ENCODE results near the gene ZNF511. TPM values are rescaled to one million over a fixed set of nuclear protein-coding genes. Genes with fewer than 3 reads are reported as not detected.

ZNF511 gene
- total RNA-seq, 2 experiments from 2014 or later, result 68.8 to 95.0 TPM

- no TSS peak for BruUV-seq (replicated peaks)
- Histone ChIP-seq H2AFZ (ENCODE audit: low read length) (peak overlapping the region; percentile 34; the same call in 1 of the 2 replicates), H3K27ac (ENCODE audit: low read depth, low read length, poor library complexity, severe bottlenecking) (peak overlapping the region; percentile 45), H3K4me2 (ENCODE audit: low read length) (peak overlapping the region; percentile 86), H3K79me2 (ENCODE audit: insufficient read depth, low read depth, low read length) (no peaks in the 10 kb centered on the region), H3K4me3 (ENCODE audit: low read depth, low read length, poor library complexity, severe bottlenecking) (peak overlapping the region; percentile 66), H3K36me3 (ENCODE audit: insufficient read depth, low read length) (no peaks in the 10 kb centered on the region), H3K9me3 (ENCODE audit: low read length) (no peaks in the 10 kb centered on the region), H3K9me2 (ENCODE audit: insufficient read depth, low read length) (no peaks in the 10 kb centered on the region), H4K20me1 (ENCODE audit: insufficient read depth, low read length) (no peaks in the 10 kb centered on the region), H3K4me1 (ENCODE audit: insufficient read depth, low read length, poor library complexity, severe bottlenecking) (peaks cover 47% of the 10 kb centered on the region)
- no peak for TF ChIP-seq CTCF (conservative IDR thresholded peaks at IDR 0.05; ENCODE audit: low read length)
- no peak for TF ChIP-seq EZH2phosphoT487 (IDR thresholded peaks at IDR 0.05; ENCODE audit: borderline replicate concordance, low read depth, low read length)
- intact Hi-C loops (cut with micrococcal nuclease; ENCODE audit: unreplicated experiment), result loop anchor here (5.0 kb wide), 1 partner anchor 134 kb away; no protein-coding TSS in a partner anchor
- ChIA-PET POLR2A (no interaction called here), CTCF (ENCODE audit: unreplicated experiment) (interaction anchor here (1.0 kb wide), 1 partner anchor 9 kb away, joined by 3 read pairs; no protein-coding TSS in a partner anchor)
- no peak for DNase-seq (ENCODE audit: low spot score)
Measured at GRCh38 chr10:133276100-133276434, 32.6 kb upstream of the ZNF511 start.

- ChIA-PET POLR2A (no interaction called here), CTCF (ENCODE audit: unreplicated experiment) (interaction anchor here (1.0 kb wide), 1 partner anchor 8 kb away, joined by 3 read pairs; no protein-coding TSS in a partner anchor)
- no peaks in the 10 kb centered on the region for H3K9me3 ChIP-seq (ENCODE audit: low read length)
- peak within 1 kb of the TSS; percentile 66 for H3K4me3 ChIP-seq (ENCODE audit: low read depth, low read length, poor library complexity, severe bottlenecking)
- no peaks in the 10 kb centered on the region for H3K36me3 ChIP-seq (ENCODE audit: insufficient read depth, low read length)
- no peaks in the 10 kb centered on the region for H3K79me2 ChIP-seq (ENCODE audit: insufficient read depth, low read depth, low read length)
- TF ChIP-seq EZH2phosphoT487 (IDR thresholded peaks at IDR 0.05; ENCODE audit: borderline replicate concordance, low read depth, low read length) (no peak), CTCF (conservative IDR thresholded peaks at IDR 0.05; ENCODE audit: low read length) (0 out of 2 replicates have a peak, but pooled peaks have one; percentile 11)
- H3K27ac ChIP-seq (ENCODE audit: low read depth, low read length, poor library complexity, severe bottlenecking), result peak within 1 kb of the TSS; percentile 45
- peak within 1 kb of the TSS; percentile 34; the same call in 1 of the 2 replicates for H2AFZ ChIP-seq (ENCODE audit: low read length)
- H4K20me1 ChIP-seq (ENCODE audit: insufficient read depth, low read length), result no peaks in the 10 kb centered on the region
- peak within 1 kb of the TSS; percentile 86 for H3K4me2 ChIP-seq (ENCODE audit: low read length)
- intact Hi-C loops (cut with micrococcal nuclease; ENCODE audit: unreplicated experiment), result loop anchor here (5.0 kb wide), 1 partner anchor 134 kb away; no protein-coding TSS in a partner anchor
- DNase-seq (ENCODE audit: low spot score), result peak; percentile 57
- no TSS peak for BruUV-seq (replicated peaks)
- H3K4me1 ChIP-seq (ENCODE audit: insufficient read depth, low read length, poor library complexity, severe bottlenecking), result peaks cover 47% of the 10 kb centered on the region
- no peaks in the 10 kb centered on the region for H3K9me2 ChIP-seq (ENCODE audit: insufficient read depth, low read length)
Measured at GRCh38 chr10:133276435-133277201, 32.1 kb upstream of the ZNF511 start, which contains the start of gene ADAM8. Gene ADAM8 (minus strand): TSS chr10:133276868. CDS start chr10:133276817, 51 bp downstream.

Data from OCI-LY7 (cell line).